Fibroblast of skin of left biceps (primary cell): ENCODE measurements around the gene CHST15.

Experiments used
- DNase-seq, 2 experiments: peaks; one replicate each; pipeline ENCODE4 v3.0.0-alpha.2; 2013; ENCODE audit warnings: low read depth in 2 of 2

The CHST15 gene, protein sequence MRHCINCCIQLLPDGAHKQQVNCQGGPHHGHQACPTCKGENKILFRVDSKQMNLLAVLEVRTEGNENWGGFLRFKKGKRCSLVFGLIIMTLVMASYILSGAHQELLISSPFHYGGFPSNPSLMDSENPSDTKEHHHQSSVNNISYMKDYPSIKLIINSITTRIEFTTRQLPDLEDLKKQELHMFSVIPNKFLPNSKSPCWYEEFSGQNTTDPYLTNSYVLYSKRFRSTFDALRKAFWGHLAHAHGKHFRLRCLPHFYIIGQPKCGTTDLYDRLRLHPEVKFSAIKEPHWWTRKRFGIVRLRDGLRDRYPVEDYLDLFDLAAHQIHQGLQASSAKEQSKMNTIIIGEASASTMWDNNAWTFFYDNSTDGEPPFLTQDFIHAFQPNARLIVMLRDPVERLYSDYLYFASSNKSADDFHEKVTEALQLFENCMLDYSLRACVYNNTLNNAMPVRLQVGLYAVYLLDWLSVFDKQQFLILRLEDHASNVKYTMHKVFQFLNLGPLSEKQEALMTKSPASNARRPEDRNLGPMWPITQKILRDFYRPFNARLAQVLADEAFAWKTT

DNA sequence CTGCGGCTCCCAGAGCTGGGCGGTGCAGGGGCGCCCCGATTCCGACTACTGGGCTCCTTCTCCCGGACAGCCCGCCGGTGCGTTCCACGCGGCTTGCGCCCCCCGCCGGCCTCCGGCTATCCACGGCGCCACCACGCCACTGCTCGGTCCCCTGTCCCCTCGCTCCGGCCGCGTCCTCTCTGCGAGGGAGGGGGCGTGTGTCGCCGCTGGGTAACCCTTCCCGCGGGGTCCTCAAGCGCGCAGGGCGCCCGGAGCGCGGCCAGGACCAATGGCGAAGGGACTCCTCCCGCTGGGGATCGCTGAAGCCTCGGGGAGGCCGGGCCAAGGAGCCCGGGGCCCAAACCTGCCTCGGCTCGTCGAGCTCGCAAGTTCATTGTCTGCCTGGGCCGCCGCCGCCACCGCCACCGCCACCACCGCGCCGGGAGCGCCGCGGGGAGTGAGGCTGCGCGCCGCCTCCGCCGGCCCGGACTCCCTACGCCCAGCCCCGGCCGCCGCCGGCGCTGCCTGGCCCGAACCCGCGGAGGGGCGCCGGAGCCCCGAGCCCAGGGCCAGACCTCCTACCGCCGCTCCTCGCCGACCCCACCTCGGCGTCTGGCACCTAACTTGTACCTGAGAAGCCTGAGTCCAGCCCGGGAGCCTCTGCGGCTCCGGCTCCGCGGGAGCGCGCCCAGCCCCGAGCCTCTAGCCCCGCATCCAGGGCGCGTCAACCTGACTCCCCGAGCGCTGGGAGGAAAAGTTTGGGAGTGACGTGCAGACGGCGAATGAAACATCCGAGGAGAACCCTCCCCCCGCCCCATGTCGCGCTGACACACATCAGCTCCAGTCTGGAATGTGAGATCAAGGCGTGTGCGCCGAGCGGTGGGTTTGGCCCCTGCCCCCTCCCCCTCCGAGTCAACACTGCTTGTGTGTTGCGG lies at the start of gene CHST15:
CHST15 (minus strand) TSS at position 739 of the 914 bp plus-strand sequence. CDS start 47,386 bp downstream, outside the sequence.
- DNase-seq: no peak

DNA sequence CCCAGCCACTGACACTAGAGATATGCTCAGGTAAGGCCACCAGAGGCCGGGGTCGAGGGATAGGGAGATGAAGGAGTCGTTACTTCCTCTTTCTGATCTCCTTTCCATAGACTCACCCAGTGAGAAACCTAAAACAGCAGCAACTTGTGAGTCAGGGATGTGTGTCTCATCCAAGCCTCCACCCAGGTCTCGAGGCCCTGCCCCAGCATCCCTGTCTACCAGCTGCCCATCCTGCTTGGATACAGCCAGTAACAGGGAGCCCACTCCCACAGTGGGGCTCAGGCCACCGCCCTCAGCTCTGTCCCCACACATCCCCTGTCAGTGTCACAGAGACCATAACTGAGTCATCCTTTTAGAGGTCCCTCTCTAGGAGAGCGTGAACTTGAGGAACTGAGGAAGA lies 49.6 kb upstream of the CHST15 start:
- no peak for DNase-seq

DNA sequence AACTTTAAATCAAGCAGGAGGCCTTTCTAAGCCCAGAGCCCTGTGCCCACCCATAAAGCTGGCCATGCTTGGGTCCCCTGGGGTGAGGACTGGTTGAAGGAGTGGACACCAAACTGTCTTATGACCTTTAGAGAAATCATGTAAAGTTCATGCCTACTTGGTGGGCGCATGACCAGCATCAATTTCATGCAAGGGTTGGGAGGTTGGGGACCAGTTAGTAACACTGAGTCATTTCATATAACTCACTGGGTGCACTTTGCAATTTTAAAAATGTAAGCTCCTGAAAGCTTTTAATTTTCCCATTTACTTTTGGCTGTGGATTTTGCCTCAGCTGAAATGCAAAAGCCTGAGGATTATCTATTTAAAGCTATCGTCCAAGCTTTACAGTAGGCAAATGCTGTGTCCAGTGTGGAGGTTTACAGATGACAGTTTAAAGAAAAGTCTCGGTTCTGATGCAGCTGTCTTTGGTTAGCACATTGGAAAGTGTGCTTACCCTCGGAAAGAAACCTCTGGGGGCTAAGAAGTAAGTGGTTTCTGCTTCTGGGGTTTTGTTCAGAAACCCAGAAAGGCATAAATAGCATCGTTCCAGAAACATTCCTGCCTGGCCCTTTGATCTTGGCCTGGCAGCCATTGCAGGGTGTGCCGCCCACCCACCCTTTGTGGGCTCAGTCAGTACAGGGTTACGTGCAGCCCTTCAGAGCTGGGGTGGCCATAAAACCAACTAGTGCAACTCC lies 48.8 kb upstream of the CHST15 start:
- DNase-seq: no peak

DNA sequence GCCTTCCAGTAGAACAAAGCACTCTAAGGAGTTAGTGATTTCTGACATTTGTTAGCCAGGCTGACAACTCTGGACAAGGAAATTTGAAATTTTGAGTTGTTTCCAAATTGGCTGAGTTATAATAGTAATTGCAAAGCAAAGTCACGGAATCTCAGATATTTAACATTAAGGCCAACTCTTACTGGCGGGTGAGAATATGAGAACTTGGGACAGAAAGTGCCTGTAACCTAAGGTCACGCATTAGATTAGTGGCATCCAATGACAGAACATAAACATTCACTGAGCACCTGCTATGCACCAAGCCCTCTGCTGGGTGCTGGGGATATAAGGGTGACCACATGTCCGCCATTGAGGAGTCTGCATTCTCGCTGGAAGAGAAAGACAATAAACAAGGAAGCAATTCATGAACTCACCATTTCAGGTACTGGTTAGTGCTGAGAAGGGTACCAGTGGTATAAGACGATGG lies 45.5 kb upstream of the CHST15 start:
- DNase-seq: no peak

DNA sequence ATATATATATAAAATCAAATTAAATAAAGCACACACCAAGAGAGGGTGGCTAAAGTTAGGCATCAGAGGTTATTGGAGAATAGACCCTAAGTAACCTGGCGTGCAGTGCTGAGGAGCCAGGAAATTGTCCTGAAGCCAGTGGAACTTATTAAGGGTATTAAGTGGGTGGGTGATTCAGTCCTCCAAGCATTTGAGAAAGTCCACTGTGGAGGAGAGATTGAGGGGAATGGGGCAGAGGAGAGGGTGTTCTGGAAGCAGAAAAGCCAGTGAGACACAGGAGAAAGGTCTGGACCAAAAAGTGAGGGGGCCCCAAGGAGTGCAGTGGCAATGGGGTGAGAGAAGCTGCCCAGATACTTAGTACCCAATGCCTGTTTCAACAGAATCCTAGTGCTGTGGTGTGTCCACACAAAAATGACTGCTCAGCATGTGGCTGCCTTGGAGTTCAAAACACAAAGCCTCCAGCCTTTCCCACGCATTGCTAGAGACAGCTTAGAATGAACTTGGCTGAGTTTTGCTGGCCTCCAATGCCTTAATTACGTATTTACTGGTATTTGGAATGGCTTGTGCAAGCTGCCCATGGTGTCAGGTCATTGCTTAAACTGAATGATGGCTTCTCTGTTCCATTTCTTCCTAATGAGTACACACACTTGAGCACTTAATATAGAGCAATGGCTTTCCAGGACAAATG lies 44.9 kb upstream of the CHST15 start:
- DNase-seq: no peak

DNA sequence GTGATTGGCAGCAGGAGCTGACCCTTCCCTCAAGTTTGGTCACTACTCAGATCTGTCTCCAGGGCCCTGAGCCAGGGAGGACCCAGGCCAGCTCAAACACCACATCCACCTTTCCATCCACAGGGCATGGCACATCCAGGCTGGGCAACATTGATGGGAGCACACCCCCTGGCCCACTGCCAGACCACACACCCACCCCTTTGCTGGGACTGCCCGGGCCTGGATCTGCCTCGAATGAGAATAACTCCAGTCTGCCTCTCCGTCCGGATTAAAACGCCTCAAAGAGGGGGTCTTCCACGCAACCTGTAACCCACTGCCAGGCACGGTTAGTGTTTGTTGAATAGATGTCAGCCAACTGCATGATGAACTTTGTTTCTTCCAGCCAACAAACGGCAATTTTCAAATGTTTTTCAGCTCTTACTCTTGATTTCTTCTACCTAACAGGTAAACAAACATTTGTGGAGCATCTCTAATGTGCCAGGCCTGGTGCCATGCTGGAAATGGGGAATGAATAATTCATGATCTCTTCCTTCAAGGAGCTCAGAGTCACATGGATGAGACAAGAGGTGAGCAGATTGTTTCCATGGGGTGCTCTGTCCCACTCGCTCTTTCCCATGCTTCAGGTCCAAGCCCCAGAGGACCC lies 41.0 kb upstream of the CHST15 start:
- no peak for DNase-seq

DNA sequence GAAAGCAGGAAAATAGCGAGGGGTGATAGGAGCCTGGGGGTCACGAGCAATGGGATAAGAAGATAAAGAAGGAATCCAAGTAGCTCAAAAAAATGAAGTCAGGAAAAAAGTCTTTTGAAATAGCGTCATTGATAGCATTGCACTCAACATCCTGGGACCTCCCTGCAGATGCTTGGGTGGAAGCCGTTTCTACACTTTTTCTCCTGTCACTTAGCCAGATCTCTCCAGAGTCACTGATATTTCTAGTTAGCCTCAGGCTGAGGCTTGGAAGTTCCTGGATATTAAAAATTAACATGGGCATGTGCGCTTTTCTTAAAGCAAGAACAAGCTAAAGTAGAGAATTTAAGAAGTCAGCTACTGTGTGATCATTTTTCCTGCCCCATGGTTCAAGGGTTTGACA lies 39.5 kb upstream of the CHST15 start:
- DNase-seq: no peak

DNA sequence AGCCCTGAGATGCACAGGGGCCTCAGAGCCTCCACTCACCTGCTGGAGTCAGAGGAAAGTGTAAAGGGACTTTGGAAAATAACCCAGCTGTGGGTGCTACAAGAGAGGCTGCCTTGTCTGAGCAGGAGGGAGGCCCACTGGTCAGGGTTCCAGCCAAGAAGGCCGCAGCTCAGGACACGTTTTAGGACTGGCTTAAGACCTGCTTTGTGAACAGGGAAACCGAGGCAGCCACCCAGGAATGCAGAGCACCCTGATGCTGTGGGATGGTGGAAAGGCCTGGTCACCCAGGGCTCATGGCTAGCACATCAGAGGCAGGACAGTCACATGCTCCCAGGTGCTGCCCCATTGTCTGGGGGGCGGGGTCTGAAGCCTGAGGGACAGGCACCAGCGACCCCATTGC lies 38.9 kb upstream of the CHST15 start:
- no peak for DNase-seq

DNA sequence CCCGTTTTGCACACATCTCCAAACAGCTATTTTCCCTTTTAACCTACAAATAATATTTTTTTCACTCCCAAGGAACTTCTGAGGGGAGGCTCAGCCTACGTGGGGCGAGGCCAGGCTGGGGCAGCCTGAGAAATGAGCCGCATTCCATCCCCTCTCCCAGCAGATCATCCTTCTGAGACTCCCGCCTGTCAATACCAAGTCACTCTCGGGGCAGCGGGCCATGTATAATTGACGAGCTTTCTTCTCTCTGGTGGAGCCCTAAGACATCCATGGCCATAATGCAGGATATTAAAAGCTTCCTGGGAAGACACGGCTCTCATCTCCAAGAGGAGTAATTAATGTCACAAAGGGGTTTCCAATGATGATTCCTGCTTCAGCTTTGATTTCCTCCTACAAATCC lies 37.8 kb upstream of the CHST15 start:
- DNase-seq: no peak

DNA sequence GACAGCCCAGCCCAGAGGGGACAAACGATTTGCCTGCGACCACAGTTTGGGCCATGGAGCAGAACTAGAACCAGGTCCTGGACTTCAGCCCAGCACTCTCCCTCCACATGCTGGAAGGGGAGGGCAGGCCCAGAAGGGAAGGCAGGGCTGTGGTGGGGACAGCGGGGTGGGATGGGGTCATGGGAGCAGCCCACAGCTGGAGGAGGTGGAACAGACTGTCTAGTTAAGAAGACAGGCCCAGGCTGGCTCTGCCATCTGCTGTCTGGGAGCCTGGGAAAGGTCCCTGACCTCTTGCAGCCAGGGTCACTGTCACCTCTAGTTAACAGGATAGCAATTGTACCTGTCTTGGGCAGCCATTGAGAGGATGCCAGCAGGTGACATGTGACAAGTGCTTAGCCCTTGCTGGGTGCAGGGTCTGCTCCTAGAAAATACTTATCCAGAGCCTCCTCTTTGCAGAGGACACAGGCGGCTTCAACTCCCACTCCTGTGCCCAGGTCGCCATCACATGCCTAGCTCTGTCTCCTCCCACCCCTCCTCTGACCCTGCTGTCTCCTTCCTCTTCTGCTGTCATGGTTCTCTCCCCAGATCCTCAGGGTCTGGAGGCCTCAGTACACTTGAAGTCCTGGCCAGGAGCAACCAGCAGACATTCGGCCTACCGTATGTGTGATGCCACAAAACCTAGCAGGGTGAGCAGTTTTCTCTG lies 37.0 kb upstream of the CHST15 start:
- no peak for DNase-seq

DNA sequence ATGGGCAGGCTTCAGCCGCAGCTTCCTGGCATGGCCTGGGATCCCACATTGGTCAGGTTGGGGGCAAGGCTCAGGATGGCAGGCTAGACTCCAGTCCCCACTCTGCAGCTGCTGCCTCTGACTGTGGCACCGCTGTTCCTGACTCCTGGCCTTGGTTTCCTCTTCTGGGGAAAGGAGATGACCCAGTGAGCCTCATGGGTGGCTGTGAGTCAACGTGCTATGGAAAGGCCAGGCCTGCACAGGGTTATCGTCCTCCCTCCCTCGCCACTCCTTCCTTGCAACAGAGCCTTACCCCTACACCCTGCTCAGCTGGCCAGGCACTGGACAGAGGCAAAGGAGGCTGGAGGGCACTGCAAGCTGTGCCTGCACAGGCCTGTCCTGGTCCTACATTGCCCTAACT lies 36.1 kb upstream of the CHST15 start:
- no peak for DNase-seq

DNA sequence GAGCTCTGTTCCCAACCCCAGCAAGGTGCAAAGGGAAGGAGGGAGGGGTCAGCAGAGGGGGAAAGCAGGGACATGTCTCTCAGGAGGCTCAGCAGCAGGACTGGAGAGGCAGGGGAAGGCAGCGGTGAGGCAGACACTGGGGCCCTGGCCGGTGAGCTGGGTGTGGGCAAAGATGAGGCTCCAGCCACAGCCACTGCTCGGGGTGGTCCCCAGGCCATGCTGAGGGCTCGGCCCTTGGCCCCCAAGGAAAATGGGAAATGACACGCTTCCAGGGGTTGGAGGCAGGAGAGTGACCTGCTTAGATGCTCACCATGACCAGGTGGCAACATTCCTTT lies 35.4 kb upstream of the CHST15 start:
- no peak for DNase-seq

DNA sequence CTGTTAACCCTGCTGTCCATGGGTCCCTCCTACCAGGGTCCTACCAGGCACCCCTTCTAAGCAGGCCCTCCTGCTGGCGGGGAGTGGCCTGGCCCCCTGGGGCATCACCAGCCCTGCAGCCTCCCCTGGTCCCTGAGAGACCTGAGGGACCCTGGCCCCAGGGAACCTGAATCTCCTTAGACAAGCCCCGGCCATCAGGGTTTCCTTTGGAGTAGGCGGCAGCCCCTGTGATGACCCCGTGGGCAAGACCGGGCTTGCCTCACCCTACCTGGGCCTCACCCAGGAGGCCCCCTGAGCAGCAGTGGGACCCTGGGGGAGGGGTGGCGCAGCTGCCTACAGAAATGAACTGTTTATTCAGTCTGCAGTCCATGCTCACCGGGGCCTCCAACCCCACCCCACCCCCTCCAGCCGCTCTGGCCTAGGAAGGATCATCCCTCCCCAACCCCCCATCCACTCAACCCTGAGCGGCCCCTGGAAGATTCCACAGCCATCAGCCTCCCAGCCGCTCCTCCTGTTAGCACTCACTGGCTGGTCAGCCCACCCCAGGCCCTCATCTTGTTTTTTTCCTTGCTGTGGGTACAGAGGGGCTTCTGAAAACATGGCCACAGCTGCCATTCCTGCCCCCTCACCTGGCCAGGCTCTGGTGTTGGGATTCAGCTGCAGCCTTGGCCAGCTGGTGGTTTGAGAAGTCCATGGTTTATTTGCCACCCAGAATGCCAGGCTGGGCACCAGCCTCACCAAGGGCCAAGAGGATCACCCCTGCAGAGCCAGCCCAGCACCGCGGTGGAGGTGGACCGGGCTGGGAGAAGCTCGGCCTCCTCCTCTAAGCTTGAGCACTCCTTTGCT lies 34.8 kb upstream of the CHST15 start:
- no peak for DNase-seq

DNA sequence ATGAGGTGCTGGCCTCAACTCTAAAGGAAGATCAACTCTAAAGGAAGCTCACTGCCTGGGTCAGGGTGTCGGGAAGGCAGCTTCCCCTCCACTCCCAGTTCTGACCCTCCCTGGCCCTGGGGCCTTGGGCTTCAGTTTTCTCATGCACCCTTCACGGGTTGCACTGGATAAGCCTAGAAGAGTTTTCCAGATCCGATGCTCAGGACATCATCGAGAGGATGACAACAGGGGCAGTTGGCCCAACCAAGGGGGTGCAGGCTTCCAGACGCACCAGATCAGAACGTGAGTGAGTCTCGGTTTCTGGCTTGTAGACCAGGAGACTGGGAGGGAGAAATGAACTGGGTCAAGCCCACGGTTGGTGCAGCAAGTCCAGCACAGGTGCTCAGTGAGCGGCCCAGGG lies 34.2 kb upstream of the CHST15 start:
- no peak for DNase-seq

DNA sequence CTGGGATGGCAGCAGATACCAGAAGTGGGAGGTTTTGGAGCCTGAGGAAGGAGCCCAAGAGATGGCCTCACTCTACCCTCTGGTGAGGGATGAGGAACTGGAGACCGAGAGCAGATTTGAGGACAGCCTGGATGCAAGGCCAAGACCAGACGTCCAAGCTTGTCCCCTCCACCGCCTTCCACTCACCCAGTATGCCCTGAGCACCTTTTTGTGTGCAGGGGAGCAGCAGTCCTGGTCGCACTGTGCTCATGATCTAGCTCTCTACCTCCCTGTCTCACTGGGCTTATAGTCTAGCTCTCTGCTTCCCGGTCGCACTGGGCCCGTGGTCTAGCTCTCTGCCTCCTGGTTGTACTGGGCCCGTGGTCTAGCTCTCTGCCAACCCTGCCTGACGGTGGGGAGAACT lies 33.6 kb upstream of the CHST15 start:
- no peak for DNase-seq

DNA sequence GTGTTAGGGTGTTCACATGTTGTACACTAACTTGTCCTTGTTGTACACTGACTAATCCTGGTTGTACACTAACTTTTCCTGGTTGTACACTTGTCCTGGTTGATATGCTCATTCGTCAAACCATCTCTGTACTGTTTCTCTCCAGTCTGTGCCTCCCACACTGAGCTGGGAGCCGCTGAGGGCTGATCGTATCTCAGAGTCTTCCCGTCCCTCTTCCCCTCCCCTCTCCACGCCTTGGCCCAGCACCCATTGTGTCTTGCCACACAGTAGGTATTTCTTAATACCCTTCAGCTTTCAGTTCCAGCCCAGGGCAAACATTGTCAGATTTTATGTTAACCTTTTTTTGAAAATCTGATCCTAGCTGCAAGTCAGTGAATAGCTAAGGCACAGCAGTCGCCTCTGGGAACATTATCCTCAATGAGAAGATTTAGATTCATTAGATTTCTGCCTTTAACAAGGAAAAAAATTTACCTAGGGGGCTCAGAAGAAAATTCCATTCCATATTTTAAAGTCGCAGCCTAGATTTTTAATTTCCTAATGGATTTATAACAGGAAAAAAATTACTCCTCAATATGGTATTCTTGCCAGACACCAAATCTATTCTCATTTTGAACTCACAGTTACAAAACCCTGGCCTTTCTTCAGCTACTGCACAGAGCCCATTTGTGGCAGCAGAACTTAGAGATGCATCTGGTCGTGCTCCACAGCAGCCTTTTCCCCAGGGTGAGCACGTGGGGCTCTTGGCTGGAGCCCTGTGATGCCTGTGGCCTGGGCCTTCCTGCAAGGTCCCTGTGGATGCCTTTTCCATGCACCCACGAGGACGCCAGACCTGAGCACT lies 33.0 kb upstream of the CHST15 start:
- no peak for DNase-seq

DNA sequence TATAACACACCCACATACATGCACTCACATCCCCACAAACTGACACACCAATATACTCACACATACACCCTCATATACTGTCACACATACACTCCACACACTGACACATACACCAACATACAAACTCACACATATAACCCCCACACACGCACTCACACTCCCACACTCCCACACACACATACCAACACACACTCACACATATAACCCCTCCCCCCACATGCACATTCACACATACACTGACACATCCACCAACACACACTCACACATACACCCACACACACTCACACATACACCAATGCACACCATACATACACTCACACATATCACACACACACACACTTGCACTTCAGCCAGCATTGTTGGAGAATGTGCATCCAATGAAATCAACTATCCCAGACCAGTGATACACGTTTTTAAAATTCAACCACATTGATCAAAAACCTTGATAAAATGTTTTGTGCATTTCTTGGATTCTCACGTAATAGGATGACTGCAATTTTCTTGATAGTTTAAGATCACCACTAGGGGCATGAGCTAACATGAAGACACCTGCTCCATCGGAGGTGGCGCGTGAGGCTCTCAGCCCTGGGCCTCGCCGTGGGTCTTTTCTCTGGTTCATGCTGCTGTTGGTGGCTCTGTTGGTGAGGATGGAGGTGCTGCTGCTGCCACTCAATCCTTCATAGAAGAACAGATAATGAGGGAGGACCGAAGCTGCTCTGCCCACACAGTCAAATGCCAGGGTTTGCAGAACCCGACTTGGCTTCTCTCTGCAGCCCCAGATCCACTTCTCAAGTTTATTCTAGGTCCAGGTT lies 32.1 kb upstream of the CHST15 start:
- DNase-seq: no peak
